ENCODE measurements around the gene ETDA.

The ETDA gene

GRCh38 chrX:135264206-135264605 lies 12.3 kb downstream of the ETDA start:
- no peak for TF ChIP-seq CTCF (IDR thresholded peaks at IDR 0.05; ENCODE audit: low read length, missing control alignments)

GRCh38 chrX:135273162-135273561 lies 21.3 kb downstream of the ETDA start:
- no peak for TF ChIP-seq CTCF (IDR thresholded peaks at IDR 0.05; ENCODE audit: low read length, missing control alignments)
- no peak overlapping the region for H3K4me3 ChIP-seq (replicated peaks; ENCODE audit: low read depth, low read length)
- DNase-seq (ENCODE audit: low read depth), result no peak

More at GRCh38 chrX:135264206-135264605, 12.3 kb downstream of the ETDA start:
- no peak for DNase-seq (ENCODE audit: low read depth)
- no peak overlapping the region for H3K4me3 ChIP-seq (replicated peaks; ENCODE audit: low read depth, low read length)

GRCh38 chrX:135275973-135276372 lies 24.1 kb downstream of the ETDA start:
- TF ChIP-seq CTCF (IDR thresholded peaks at IDR 0.05; ENCODE audit: low read length, missing control alignments), result no peak
- no peak overlapping the region for H3K4me3 ChIP-seq (replicated peaks; ENCODE audit: low read depth, low read length)
- no peak for DNase-seq (ENCODE audit: low read depth)

GRCh38 chrX:135287266-135287823 lies 35.5 kb downstream of the ETDA start:
- DNase-seq (ENCODE audit: low read depth), result no peak
- TF ChIP-seq CTCF (IDR thresholded peaks at IDR 0.05; ENCODE audit: low read length, missing control alignments), result no peak
- H3K4me3 ChIP-seq (replicated peaks; ENCODE audit: low read depth, low read length), result no peak overlapping the region

- DNase-seq (ENCODE audit: low read depth), result peak; percentile 34
- TF ChIP-seq CTCF (IDR thresholded peaks at IDR 0.05; ENCODE audit: low read length, missing control alignments), result peak; percentile 30
- peak overlapping the region; percentile 46 for H3K4me3 ChIP-seq (replicated peaks; ENCODE audit: low read depth, low read length)
Observed at GRCh38 chrX:135295238-135295943, 43.5 kb downstream of the ETDA start.

GRCh38 chrX:135295944-135296305 lies 44.1 kb downstream of the ETDA start:
- no peak for DNase-seq (ENCODE audit: low read depth)
- TF ChIP-seq CTCF (IDR thresholded peaks at IDR 0.05; ENCODE audit: low read length, missing control alignments), result no peak
- H3K4me3 ChIP-seq (replicated peaks; ENCODE audit: low read depth, low read length), result peak overlapping the region; percentile 46

All from fibroblast of pulmonary artery (primary cell).